Neural progenitor cell (in vitro differentiated cells): ENCODE results near the gene WDR81. TPM values are rescaled to one million over a fixed set of nuclear protein-coding genes. Genes with fewer than 3 reads are reported as not detected.
"Not testable (repeated sequence)": the region's sequence is repeated elsewhere in the genome, so short reads cannot be mapped to it uniquely, and the experiment has no call there.

ENCODE experiments used
- DNase-seq: peaks from one replicate; pipeline ENCODE4 v3.0.0-alpha.2; 2016; ENCODE audit warnings: low spot score
- H2AFZ ChIP-seq: fragments of 200-600 bp; sonication (generic); replicated peaks from 2 replicates; pipeline ENCODE4 v1.6.1; 2016; ENCODE audit warnings: antibody characterized with exemption
- H3F3A ChIP-seq: fragments of 200-600 bp; sonication (generic); 2 replicates; pipeline ENCODE4 v1.6.1; 2016; ENCODE audit warnings: antibody characterized with exemption, low read depth
- H3K27ac ChIP-seq: fragments of 200-600 bp; sonication (generic); 2 replicates; pipeline ENCODE4 v1.5.1; 2016; ENCODE audit warnings: mild to moderate bottlenecking
- H3K27me3 ChIP-seq: fragments of 200-600 bp; sonication (generic); 2 replicates; pipeline ENCODE4 v1.6.1; 2016; ENCODE audit warnings: mild to moderate bottlenecking, moderate library complexity
- H3K36me3 ChIP-seq: fragments of 200-600 bp; sonication (generic); 2 replicates; pipeline ENCODE4 v1.5.1; 2016
- H3K4me1 ChIP-seq: fragments of 200-600 bp; sonication (generic); 2 replicates; pipeline ENCODE4 v1.6.1; 2016; ENCODE audit warnings: mixed run types
- H3K4me2 ChIP-seq: fragments of 200-600 bp; sonication (generic); 2 replicates; pipeline ENCODE4 v1.6.1; 2016
- H3K4me3 ChIP-seq: fragments of 200-600 bp; sonication (generic); 2 replicates; pipeline ENCODE4 v1.5.1; 2016
- H3K79me2 ChIP-seq: fragments of 200-600 bp; sonication (generic); 2 replicates; pipeline ENCODE4 v1.6.1; 2016; ENCODE audit warnings: low read depth
- H3K9ac ChIP-seq: fragments of 200-600 bp; sonication (generic); 2 replicates; pipeline ENCODE4 v1.6.1; 2016
- H3K9me3 ChIP-seq: fragments of 200-600 bp; sonication (generic); 2 replicates; pipeline ENCODE4 v1.5.1; 2016; ENCODE audit warnings: low read depth
- H4K20me1 ChIP-seq: fragments of 200-600 bp; sonication (generic); 2 replicates; pipeline ENCODE4 v1.6.1; 2016; ENCODE audit warnings: low read depth
- H3K27ac Mint-ChIP-seq: 3 replicates; pipeline ENCODE4 v1.8.0; 2021; ENCODE audit warnings: mixed read lengths
- H3K27me3 Mint-ChIP-seq: 2 replicates; pipeline ENCODE4 v1.8.0; 2022; ENCODE audit warnings: low read depth, mild to moderate bottlenecking, inconsistent platforms, moderate library complexity, mixed read lengths; ENCODE audit not compliant: insufficient read depth
- H3K36me3 Mint-ChIP-seq: 3 replicates; pipeline ENCODE4 v1.8.0; 2021; ENCODE audit warnings: mixed read lengths
- H3K4me1 Mint-ChIP-seq: 3 replicates; pipeline ENCODE4 v1.8.0; 2021; ENCODE audit warnings: mixed read lengths
- H3K4me3 Mint-ChIP-seq: 3 replicates; pipeline ENCODE4 v1.8.0; 2021; ENCODE audit warnings: mild to moderate bottlenecking, moderate library complexity, mixed read lengths
- H3K9me3 Mint-ChIP-seq: 3 replicates; pipeline ENCODE4 v1.8.0; 2020; ENCODE audit warnings: mixed read lengths
- CTCF ChIP-seq: fragments of 200-600 bp; sonication (generic); IDR thresholded peaks from 2 replicates; pipeline ENCODE4 v1.5.1; 2017; ENCODE audit warnings: antibody characterized with exemption, mild to moderate bottlenecking
- EZH2 ChIP-seq: fragments of 200-600 bp; sonication (generic); IDR thresholded peaks from 2 replicates; pipeline ENCODE4 v1.6.1; 2017; ENCODE audit warnings: antibody characterized with exemption, mild to moderate bottlenecking, moderate library complexity
- EZH2phosphoT487 ChIP-seq: fragments of 200-600 bp; sonication (generic); IDR thresholded peaks from 2 replicates; pipeline ENCODE4 v1.6.1; 2017; ENCODE audit warnings: antibody characterized with exemption
- total RNA-seq: library from RNA; depleted of rRNA; stranded (reverse); fragments of >200 nt; gene quantifications from 2 replicates; pipeline ENCODE4 v1.2.3, GENCODE V29; 2015; ENCODE audit warnings: low replicate concordance

The WDR81 gene
- total RNA-seq, 1 donor from 2014 or later: 1.9 TPM

DNA sequence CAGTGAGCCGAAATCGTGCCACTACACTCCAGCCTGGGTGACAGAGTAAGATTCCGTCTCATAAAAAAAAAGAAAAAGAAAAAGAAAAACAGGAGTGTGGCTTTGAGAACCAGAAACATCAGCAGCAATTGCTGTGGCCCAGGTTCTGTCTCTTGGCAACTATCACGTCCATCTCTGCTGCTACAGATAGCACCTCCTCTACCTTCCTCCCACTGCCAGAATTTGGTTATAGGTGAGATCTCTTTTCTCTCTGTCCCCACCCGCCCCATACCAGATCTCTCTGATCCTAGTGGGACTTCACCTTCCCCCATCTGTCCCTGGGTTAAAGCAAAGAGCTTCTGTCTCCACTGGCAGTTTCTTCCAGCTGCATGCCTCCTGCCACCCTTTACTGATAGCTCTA lies 17.4 kb upstream of the WDR81 start:
- peaks cover 33% of the 10 kb centered on the region for H3K27me3 ChIP-seq
- Mint-ChIP-seq H3K4me1 (peaks cover 12% of the 10 kb centered on the region), H3K27ac (peak overlapping the region; percentile 9)

GRCh38 chr17:1708791-1709346 lies 15.6 kb upstream of the WDR81 start:
- H3K4me3 Mint-ChIP-seq: peak overlapping the region; percentile 76
- H2AFZ ChIP-seq, H3K9me3 ChIP-seq, H3K27ac Mint-ChIP-seq, H3K36me3 ChIP-seq, H3K4me3 ChIP-seq, DNase-seq, H3K4me2 ChIP-seq, H3K9me3 Mint-ChIP-seq, H3K36me3 Mint-ChIP-seq, H3K27ac ChIP-seq, H4K20me1 ChIP-seq, H3K9ac ChIP-seq, H3K79me2 ChIP-seq: not testable (repeated sequence)
- Histone ChIP-seq H3F3A (peaks cover 23% of the 10 kb centered on the region), H3K4me1 (peaks cover 19% of the 10 kb centered on the region), H3K27me3 (peaks cover 33% of the 10 kb centered on the region)
- H3K4me1 Mint-ChIP-seq: peaks cover 18% of the 10 kb centered on the region
- H3K27me3 Mint-ChIP-seq: peaks cover 12% of the 10 kb centered on the region

More for the DNA sequence above, 17.4 kb upstream of the WDR81 start:
- H3K4me2 ChIP-seq: no peak overlapping the region
- H3K4me1 ChIP-seq: peaks cover 16% of the 10 kb centered on the region
- no peak for DNase-seq
- H3K9me3 ChIP-seq: no peaks in the 10 kb centered on the region
- H3K79me2 ChIP-seq: no peaks in the 10 kb centered on the region
- no peak overlapping the region for H3K27ac ChIP-seq
- H3F3A ChIP-seq: peaks cover 16% of the 10 kb centered on the region
- Mint-ChIP-seq H3K4me3 (no peak overlapping the region), H3K9me3 (no peaks in the 10 kb centered on the region), H3K36me3 (no peaks in the 10 kb centered on the region), H3K27me3 (peaks cover 12% of the 10 kb centered on the region)
- H3K36me3 ChIP-seq: no peaks in the 10 kb centered on the region
- no peak overlapping the region for H2AFZ ChIP-seq
- TF ChIP-seq EZH2 (no peak), EZH2phosphoT487 (no peak), CTCF (no peak)
- peaks cover 3% of the 10 kb centered on the region for H4K20me1 ChIP-seq
- H3K4me3 ChIP-seq: no peak overlapping the region
- no peak overlapping the region for H3K9ac ChIP-seq

DNA sequence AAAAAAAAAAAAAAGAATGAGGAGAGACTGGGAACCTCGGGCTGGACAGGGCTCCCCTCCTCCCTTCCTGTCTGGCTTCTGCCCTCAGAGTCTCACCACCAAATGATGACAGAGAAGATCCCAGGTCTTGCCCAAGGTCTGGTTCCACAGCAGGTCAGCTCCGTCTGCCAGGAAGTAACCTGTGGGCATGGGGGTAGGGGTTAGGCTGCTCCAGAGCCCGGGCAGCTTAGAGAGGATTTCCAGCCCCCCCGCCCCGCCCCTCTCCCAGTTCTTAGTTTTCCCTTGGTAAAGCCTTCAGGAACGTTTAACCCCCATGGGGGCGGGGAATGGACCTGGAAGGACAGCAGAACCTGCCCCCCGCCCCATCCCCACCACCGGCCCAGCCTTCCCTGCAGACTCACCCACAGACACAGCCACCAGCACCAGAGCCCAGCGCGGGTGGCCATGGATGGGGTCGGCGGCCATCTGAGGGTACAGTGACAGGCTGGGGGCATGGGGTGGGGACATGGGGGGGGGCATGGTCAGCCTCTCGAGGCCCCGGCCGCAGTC lies 15.0 kb upstream of the WDR81 start:
- Histone ChIP-seq H3K79me2 (no peaks in the 10 kb centered on the region), H3K27ac (no peak overlapping the region), H4K20me1 (peaks cover 3% of the 10 kb centered on the region), H2AFZ (peak overlapping the region; percentile 97), H3K36me3 (no peaks in the 10 kb centered on the region), H3K9ac (no peak overlapping the region), H3K27me3 (peaks cover 33% of the 10 kb centered on the region), H3K9me3 (no peaks in the 10 kb centered on the region), H3K4me3 (peak overlapping the region; percentile 76), H3K4me2 (peak overlapping the region; percentile 100), H3F3A (peaks cover 28% of the 10 kb centered on the region), H3K4me1 (peaks cover 25% of the 10 kb centered on the region)
- Mint-ChIP-seq H3K27me3 (peaks cover 12% of the 10 kb centered on the region), H3K4me1 (peaks cover 24% of the 10 kb centered on the region), H3K27ac (no peak overlapping the region), H3K9me3 (no peaks in the 10 kb centered on the region), H3K4me3 (peak overlapping the region; percentile 76), H3K36me3 (no peaks in the 10 kb centered on the region)
- TF ChIP-seq EZH2: no peak
- no peak for TF ChIP-seq EZH2phosphoT487
- no peak for TF ChIP-seq CTCF
- peak; percentile 39 for DNase-seq
